HG02870 (cell line): ENCODE results near the gene PKHD1.

Experiments
- ATAC-seq: cut with Tn5 transposase; IDR thresholded peaks from one replicate; pipeline ENCODE4 v1.9.1; 2021; ENCODE audit warnings: mild to moderate bottlenecking, moderate library complexity; ENCODE audit not compliant: unreplicated experiment

PKHD1 gene

GRCh38 chr6:51570168-51570921, 517.1 kb downstream of the PKHD1 start:
- ATAC-seq = no peak

- no peak for ATAC-seq
Measured at GRCh38 chr6:51569594-51569993, 517.8 kb downstream of the PKHD1 start.

- no peak for ATAC-seq
Measured at GRCh38 chr6:51568771-51569170, 518.6 kb downstream of the PKHD1 start.

- no peak for ATAC-seq
Measured at GRCh38 chr6:51565472-51565871, 521.9 kb downstream of the PKHD1 start.
